HT1080 (cell line): ENCODE results near the gene PRRG2. TPM values are rescaled to one million over a fixed set of nuclear protein-coding genes. Genes with fewer than 3 reads are reported as not detected.
A peak's percentile ranks its signal among the peaks of the same experiment; 100 is the strongest.

Source experiments
- DNase-seq: peaks from one replicate; pipeline ENCODE4 v3.0.0-alpha.2; 2015; ENCODE audit warnings: low read depth
- polyA plus RNA-seq, 2 experiments: library from polyadenylated mRNA; depleted of rRNA; stranded (reverse); fragments of >200 nt; gene quantifications; 2 replicates each; pipeline ENCODE4 v1.2.3, GENCODE V29; 2015
- total RNA-seq: library from RNA; depleted of rRNA; stranded (reverse); fragments of >200 nt; shearing (Covaris generic); gene quantifications from 2 replicates; pipeline ENCODE4 v1.2.3, GENCODE V29; 2014; rRNA removed

The PRRG2 gene
- 0.70 and 1.1 TPM in 2 replicates for total RNA-seq
- 0.26 and 0.49 TPM in 2 replicates for polyA plus RNA-seq (2015; cell fraction: cytosol; rRNA removed)
- 0.59 and 0.90 TPM in 2 replicates for polyA plus RNA-seq (2015; cell fraction: nucleus; rRNA removed)

GRCh38 chr19:49581007-49581508 lies at the start of gene PRRG2:
PRRG2 (plus strand) TSS chr19:49581316; CDS start chr19:49583220, 1,904 bp downstream.
- DNase-seq = no peak

DNA sequence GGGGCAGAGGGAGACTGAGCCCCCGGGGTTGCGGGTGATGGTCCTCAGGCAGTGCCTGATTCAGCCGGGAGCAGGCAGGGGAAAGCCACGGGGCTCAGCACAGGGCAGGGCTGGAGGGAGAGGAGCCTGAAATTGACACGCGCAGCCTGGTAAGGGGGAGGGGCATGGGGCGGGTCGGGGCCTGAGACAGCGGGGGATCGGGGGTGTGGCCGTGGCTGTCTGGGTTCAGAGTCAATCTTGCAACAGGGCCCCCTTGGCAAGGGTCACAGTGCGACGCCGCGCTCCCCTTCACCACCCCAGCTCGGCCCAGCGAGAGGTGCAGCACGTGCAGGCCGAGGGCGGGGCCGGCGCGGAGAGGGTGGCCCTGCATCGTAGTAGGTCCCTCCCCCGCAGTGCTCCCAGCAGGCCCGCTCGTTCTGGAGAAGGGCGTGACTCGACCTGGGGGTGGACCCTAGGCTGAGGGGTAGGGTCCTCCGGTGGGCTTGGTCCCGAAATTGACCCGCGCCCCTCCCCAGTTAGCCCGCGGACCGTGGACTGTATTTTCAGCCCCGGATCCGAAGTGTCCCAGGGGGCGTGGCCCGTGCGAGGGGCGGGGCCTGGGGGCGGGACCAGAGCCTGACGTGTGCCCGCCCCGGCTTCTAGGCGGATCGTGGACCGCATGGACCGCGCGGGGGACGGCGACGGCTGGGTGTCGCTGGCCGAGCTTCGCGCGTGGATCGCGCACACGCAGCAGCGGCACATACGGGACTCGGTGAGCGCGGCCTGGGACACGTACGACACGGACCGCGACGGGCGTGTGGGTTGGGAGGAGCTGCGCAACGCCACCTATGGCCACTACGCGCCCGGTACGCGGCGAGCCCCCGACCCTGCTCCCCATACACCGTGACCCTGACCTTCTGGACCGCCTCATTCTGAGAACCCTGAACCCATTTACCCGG lies 47.3 kb upstream of the PRRG2 start:
- no peak for DNase-seq

DNA sequence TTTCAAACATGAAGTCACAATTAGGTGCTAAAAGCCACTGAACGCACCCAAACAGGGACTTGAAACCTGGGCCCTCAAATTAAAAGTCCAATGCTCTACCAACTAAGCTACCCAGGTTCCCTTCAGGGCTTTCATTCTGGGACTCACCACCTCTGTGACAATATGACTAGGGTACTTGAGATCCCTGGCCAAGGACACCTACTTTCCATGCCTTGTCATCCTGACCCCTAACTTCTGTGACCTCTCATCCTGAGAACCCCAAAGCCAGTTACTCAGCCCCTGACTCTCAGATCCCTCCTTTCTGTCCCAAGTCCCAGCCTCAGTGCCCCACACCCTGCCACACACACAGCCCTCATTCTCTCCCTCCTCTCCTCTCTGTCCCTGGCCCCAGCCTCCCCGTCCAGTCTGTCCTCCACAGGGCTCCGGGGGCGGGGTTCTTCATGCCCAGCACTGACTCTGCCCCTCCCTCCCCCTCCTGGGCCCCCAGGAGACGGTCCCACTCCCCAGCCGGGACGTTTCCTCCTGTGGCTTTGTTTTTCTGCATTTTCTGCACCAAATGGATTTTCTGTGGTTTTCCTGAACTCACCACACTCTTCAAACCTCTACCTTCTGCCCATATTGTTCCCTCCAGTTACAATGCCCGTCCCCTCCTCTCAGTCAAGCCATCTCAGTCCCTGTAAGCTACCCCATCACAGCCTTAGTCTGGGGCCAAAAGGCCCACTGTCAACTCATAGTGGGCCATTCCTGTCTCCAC lies 46.3 kb upstream of the PRRG2 start:
- no peak for DNase-seq

DNA sequence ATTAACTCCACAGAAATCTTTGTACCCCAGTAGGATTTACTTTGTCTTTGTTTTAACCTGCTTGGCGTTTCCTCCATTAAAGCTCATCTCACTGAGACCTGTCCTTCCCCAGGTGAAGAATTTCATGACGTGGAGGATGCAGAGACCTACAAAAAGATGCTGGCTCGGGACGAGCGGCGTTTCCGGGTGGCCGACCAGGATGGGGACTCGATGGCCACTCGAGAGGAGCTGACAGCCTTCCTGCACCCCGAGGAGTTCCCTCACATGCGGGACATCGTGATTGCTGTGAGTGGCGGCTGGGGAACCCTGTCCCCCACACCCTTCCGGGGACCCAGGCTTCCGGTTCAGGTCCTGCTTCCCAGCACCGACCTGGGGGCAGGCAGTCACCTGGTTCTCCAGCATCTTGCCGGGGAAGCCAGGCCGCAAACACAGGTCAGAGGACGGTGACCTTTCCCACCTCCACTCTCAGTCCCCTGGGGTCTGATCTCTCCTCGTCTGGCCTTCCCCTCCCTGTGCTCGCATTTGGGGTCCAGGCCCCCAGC lies 44.1 kb upstream of the PRRG2 start:
- no peak for DNase-seq

GRCh38 chr19:49538643-49539042 lies 42.5 kb upstream of the PRRG2 start:
- DNase-seq = no peak

DNA sequence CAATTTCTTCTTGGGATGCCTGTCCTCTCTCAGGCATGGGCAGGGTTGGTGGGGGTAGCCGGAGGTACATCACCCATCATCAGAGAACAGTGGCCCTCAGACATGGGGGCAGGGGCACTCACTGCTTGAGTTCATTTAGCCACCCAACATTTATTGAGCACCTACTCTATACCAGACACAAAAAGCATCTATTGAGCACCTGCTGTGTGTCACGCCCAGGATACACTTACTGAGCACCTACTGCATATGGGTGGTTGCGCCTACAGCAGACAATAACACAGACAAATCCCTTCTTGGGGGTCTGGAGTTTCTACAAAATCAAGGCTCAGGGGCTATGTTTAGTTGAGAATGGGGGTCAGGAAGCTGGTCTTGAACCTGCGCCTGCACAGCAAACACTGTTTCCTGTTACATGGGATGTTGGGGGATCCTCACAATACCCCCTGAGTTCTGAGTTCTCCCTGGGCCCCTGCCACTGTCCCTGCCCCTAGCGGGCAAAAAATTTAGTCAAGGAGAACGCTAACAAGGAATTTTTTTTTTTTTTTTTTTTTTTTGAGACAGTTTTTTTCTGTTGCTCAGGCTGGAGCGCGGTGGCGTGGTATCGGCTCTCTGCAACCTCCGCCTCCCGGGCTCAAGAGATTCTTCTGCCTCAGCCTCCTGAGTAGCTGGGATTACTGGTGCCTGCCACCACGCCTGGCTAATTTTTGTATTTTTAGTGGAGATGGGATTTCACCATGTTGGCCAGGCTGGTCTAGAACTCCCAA lies 41.7 kb upstream of the PRRG2 start:
- DNase-seq = no peak

DNA sequence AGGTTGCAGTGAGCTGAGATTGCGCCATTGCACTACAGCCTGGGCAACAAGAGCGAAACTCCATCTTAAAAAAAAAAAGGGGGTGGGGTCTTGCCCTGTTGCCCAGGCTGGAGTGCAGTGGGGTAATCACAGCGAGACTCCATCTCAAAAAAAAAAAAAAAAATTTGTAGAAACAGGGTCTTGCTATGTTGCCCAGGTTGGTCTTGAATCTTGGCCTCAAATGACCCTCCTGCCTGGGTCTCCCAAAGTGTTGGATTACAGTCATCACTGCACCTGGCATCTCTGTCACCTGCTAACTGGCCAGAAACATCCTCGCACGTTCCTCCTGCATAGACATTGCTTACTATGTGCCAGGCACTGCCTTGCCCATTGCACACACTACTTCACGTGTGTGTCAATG lies 39.2 kb upstream of the PRRG2 start:
- DNase-seq = no peak

DNA sequence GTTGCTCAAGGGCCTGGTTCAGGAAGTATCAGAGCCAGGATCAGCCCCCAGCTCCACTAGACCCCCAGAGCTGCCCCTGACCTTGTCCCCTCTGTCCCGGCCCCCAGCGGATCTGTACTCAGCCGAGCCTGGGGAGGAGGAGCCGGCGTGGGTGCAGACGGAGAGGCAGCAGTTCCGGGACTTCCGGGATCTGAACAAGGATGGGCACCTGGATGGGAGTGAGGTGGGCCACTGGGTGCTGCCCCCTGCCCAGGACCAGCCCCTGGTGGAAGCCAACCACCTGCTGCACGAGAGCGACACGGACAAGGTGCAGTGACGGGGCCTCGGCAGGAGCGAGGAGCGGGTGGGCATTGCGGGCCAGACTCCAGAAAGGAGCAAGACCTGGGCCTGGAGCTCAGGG lies 38.7 kb upstream of the PRRG2 start:
- DNase-seq = no peak

DNA sequence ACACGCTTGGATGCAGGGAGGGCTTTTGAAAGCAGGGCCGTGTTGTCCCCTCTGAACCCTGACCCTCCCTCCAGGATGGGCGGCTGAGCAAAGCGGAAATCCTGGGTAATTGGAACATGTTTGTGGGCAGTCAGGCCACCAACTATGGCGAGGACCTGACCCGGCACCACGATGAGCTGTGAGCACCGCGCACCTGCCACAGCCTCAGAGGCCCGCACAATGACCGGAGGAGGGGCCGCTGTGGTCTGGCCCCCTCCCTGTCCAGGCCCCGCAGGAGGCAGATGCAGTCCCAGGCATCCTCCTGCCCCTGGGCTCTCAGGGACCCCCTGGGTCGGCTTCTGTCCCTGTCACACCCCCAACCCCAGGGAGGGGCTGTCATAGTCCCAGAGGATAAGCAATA lies 38.1 kb upstream of the PRRG2 start:
- no peak for DNase-seq

GRCh38 chr19:49544154-49544553 lies 37.0 kb upstream of the PRRG2 start:
- no peak for DNase-seq

GRCh38 chr19:49546825-49547565 lies 34.1 kb upstream of the PRRG2 start:
- peak; percentile 73 for DNase-seq

DNA sequence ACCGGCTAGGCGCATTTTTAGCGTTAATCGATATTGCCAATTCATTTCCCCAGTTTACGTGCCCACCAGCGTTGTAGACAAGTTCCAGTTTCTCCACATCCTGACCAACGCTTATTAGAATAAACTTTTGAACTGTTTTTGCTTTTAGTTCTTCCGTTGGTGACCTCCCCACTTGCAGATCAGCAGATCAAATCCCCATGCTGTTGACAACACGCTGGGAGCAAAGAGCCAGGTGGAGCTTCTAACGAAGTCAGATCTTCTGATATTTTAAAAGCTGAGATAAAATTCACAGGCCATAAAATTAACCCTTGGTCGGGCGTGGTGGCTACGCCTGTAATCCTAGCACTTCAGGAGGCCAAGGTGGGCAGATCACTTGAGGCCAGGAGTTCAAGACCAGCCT lies 32.1 kb upstream of the PRRG2 start:
- DNase-seq = no peak

- DNase-seq = no peak
Observed at GRCh38 chr19:49551531-49551930, 29.6 kb upstream of the PRRG2 start.

GRCh38 chr19:49552749-49553148 lies 28.4 kb upstream of the PRRG2 start:
- DNase-seq = no peak

- peak; percentile 73 for DNase-seq
Observed at GRCh38 chr19:49553451-49554271, 27.5 kb upstream of the PRRG2 start.

DNA sequence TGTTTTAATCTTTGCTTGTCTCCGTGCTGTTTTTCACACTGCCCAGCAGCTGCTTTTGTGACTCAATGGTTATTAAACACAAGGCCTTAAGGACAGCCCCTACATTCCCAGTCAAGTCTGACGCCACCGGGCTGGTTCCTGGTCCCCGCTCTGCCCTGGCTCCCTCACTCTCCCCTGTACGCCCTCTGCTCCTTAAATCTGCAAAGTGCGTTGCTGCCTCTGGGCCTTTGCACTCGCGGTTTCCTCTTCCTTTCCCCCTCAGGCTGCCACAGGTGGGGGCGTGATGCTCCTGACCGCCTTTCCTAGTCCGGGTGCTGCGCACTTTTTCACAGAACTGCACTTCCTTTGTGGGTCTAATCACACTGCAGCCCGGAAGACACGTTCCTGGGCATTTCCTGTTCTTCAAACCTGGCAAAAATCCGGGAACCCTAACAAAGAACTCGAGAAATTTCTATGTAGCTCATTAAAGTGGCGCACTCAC lies 26.4 kb upstream of the PRRG2 start:
- DNase-seq = no peak

GRCh38 chr19:49555600-49556411 lies 25.3 kb upstream of the PRRG2 start:
- DNase-seq = no peak
